Measurements from ENCODE around the gene EML4. TPM values are rescaled to one million over a fixed set of nuclear protein-coding genes. Genes with fewer than 3 reads are reported as not detected.

Gene EML4
- total RNA-seq, 1 donor from 2014 or later, result 32.9 TPM

DNA sequence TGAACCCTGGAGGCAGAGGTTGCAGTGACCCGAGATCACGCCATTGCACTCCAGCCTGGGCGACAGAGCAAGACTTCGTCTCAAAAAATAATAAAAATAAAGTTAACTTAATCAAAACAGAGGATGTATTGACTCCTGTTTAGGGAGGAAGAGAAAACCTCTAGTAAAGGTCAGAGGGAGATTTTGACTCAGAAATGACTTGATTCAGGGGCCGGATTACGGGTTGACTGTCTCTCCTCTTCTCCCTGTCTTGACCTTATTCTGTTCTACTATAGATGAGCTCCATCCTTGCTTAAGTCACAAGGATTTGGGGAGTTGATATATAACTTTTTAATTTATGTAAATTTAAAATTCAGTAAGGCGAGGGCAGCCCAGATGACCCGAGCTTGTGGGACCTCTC is 120.9 kb downstream of the EML4 start:
- no peak overlapping the region for H3K4me3 ChIP-seq (ENCODE audit: low read length in 3 of 3)
- H3K27ac ChIP-seq (ENCODE audit: low read depth, low read length), result no peak overlapping the region
- no peaks in the 10 kb centered on the region for H3K27me3 ChIP-seq (ENCODE audit: control insufficient read depth in 3 of 3, insufficient read depth in 3 of 3, low read length in 3 of 3)
- no peaks in the 10 kb centered on the region for H3K4me1 ChIP-seq (ENCODE audit: control insufficient read depth in 3 of 3, insufficient read depth in 3 of 3, low read length in 3 of 3)
- peaks cover 0 to 8% (median 2%) of the 10 kb centered on the region in 3 donors for H3K36me3 ChIP-seq (ENCODE audit: control insufficient read depth in 3 of 3, insufficient read depth in 3 of 3, low read length in 3 of 3)
- no peak overlapping the region for H3K9ac ChIP-seq (ENCODE audit: low read depth in 1 of 3, low read length in 3 of 3)
- no peaks in the 10 kb centered on the region for H3K9me3 ChIP-seq (ENCODE audit: control insufficient read depth in 3 of 3, low read length in 3 of 3)

DNA sequence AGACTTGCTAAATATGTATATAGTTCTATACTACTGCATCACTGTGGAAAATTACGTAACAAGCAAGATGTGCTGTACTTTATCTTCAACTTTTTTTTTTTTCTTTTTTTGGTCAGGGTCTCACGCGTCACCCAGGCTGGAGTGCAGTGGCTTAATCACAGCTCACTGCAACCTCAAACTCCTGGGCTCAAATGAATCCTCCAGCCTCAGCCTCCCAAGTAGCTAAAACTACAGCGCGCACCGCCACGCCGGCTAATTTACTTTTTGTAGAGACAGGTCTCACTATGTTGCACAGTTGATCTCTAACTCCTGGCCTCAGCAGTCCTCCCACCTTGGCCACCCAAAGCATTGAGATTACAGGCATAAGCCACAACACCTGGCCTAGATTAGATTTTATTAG is 123.9 kb downstream of the EML4 start:
- no peak overlapping the region for H3K4me3 ChIP-seq (ENCODE audit: low read length in 3 of 3)
- no peaks in the 10 kb centered on the region for H3K4me1 ChIP-seq (ENCODE audit: control insufficient read depth in 3 of 3, insufficient read depth in 3 of 3, low read length in 3 of 3)
- H3K27me3 ChIP-seq (ENCODE audit: control insufficient read depth in 3 of 3, insufficient read depth in 3 of 3, low read length in 3 of 3), result no peaks in the 10 kb centered on the region
- H3K27ac ChIP-seq (ENCODE audit: low read depth, low read length), result no peak overlapping the region
- H3K9me3 ChIP-seq (ENCODE audit: control insufficient read depth in 3 of 3, low read length in 3 of 3), result no peaks in the 10 kb centered on the region
- no peak overlapping the region for H3K9ac ChIP-seq (ENCODE audit: low read depth in 1 of 3, low read length in 3 of 3)
- peaks cover 0 to 8% (median 3%) of the 10 kb centered on the region in 3 donors for H3K36me3 ChIP-seq (ENCODE audit: control insufficient read depth in 3 of 3, insufficient read depth in 3 of 3, low read length in 3 of 3)

DNA sequence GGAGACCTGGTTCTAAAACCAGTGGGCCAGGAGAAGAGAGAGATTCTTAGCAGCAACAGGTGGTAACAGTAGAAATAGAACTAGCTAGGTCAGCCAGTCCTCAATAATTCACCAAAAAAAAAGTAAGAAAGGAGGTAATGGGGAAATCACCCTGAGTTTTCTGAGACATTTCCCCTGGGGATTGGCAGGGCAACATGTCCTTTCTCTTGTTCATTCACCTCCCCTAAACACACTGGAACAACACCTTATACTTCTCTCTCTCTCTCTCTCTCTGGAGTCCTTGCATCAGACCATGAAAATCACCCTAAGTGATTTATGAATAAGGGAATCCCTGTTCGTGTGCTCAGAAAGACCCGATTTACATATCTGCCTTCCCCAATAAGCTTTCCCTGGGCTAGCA is 127.1 kb downstream of the EML4 start:
- Histone ChIP-seq H3K4me3 (ENCODE audit: low read length in 3 of 3) (no peak overlapping the region), H3K9ac (ENCODE audit: low read depth in 1 of 3, low read length in 3 of 3) (no peak overlapping the region), H3K4me1 (ENCODE audit: control insufficient read depth in 3 of 3, insufficient read depth in 3 of 3, low read length in 3 of 3) (no peaks in the 10 kb centered on the region), H3K27ac (ENCODE audit: low read depth, low read length) (no peak overlapping the region), H3K27me3 (ENCODE audit: control insufficient read depth in 3 of 3, insufficient read depth in 3 of 3, low read length in 3 of 3) (no peaks in the 10 kb centered on the region), H3K9me3 (ENCODE audit: control insufficient read depth in 3 of 3, low read length in 3 of 3) (no peaks in the 10 kb centered on the region), H3K36me3 (ENCODE audit: control insufficient read depth in 3 of 3, insufficient read depth in 3 of 3, low read length in 3 of 3) (peaks cover 0 to 8% (median 3%) of the 10 kb centered on the region in 3 donors)

DNA sequence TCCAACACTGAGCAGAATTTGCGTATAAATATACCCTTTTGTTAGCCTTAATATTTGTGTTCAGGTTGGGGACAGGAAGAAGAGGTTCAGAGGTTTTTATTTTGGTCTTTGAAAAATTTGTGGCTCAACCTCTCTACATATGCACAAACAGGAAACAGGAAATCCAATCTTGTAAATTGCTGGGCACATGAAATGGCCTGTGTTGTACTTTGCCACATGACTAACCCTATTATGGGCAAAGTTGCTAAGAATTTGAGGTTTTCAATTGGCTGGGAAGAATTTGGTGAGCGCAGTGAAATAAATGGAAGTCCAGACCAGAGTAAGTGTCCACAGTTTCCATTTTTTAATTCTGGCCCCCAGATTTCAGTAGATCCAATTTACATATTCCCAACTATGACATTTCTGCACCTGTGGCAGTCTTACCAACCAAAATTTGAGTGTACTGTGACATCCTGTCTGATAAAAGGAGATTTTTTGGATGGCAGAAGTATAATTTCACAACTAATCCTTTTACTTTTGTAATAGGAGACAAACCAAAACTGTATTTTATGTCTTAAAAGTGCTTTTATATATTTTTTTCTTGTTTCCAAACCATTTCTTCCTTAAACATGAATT is 128.3 kb downstream of the EML4 start:
- H3K9me3 ChIP-seq (ENCODE audit: control insufficient read depth in 3 of 3, low read length in 3 of 3), result no peaks in the 10 kb centered on the region
- H3K27me3 ChIP-seq (ENCODE audit: control insufficient read depth in 3 of 3, insufficient read depth in 3 of 3, low read length in 3 of 3), result no peaks in the 10 kb centered on the region
- H3K4me1 ChIP-seq (ENCODE audit: control insufficient read depth in 3 of 3, insufficient read depth in 3 of 3, low read length in 3 of 3), result no peaks in the 10 kb centered on the region
- peaks cover 0 to 8% (median 3%) of the 10 kb centered on the region in 3 donors for H3K36me3 ChIP-seq (ENCODE audit: control insufficient read depth in 3 of 3, insufficient read depth in 3 of 3, low read length in 3 of 3)
- no peak overlapping the region for H3K4me3 ChIP-seq (ENCODE audit: low read length in 3 of 3)
- H3K9ac ChIP-seq (ENCODE audit: low read depth in 1 of 3, low read length in 3 of 3), result no peak overlapping the region
- H3K27ac ChIP-seq (ENCODE audit: low read depth, low read length), result no peak overlapping the region

DNA sequence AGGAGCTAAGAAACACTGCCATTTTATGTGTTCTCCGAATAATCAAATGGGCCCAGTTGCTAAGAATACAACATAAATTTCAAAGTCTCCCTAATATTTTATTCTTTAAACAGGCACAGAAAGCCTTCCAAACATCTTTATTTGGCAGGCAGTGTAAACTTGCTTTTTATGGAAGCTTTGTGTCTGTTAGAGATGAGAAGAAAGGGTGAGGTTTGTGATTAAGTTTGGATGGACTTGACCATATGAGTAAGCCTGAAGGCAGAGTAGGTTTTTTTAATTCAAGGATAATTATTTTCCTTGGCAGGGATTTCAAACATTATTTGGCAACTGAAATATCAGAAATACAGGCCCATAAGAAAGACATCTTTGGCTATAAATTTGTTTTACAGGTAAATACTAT is 129.0 kb downstream of the EML4 start:
- H3K36me3 ChIP-seq (ENCODE audit: control insufficient read depth in 3 of 3, insufficient read depth in 3 of 3, low read length in 3 of 3), result peaks cover 0 to 10% (median 6%) of the 10 kb centered on the region in 3 donors
- H3K27ac ChIP-seq (ENCODE audit: low read depth, low read length), result no peak overlapping the region
- no peaks in the 10 kb centered on the region for H3K4me1 ChIP-seq (ENCODE audit: control insufficient read depth in 3 of 3, insufficient read depth in 3 of 3, low read length in 3 of 3)
- H3K27me3 ChIP-seq (ENCODE audit: control insufficient read depth in 3 of 3, insufficient read depth in 3 of 3, low read length in 3 of 3), result no peaks in the 10 kb centered on the region
- no peak overlapping the region for H3K4me3 ChIP-seq (ENCODE audit: low read length in 3 of 3)
- H3K9ac ChIP-seq (ENCODE audit: low read depth in 1 of 3, low read length in 3 of 3), result no peak overlapping the region
- no peaks in the 10 kb centered on the region for H3K9me3 ChIP-seq (ENCODE audit: control insufficient read depth in 3 of 3, low read length in 3 of 3)

DNA sequence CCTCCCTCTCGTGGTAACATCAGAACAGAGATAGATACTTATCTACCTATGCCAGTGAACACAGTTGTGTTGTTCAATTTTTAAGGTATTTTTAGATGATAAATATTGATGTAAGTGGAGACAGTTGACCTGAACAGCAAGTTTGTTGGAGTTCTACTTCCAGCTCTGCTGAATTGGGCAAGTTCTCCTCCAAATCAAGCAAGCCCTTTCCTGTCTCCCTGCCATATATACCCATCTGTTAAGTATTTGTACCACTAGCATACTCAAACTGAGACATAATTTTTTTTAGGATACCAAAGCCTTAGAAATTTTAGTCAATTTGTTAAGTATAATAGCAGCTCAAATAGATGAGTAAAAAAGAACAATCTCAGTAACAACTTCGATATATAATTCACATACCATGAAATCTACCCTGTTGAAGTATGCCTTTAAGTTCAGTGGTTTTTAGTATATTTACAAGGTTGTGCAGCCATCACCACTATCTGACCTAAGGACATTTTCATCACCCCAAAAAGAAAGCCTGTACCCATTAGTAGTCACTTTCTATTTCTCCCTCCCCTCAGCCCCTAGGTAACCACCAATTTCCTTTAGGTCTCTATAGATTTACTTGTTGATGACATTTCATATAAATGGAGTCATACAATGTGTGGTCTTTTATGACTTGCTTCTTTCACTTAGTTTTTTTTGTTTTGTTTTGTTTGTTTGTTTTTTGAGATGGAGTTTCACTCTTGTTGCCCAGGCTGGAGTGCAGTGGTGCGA is 130.0 kb downstream of the EML4 start:
- Histone ChIP-seq H3K27me3 (ENCODE audit: control insufficient read depth in 3 of 3, insufficient read depth in 3 of 3, low read length in 3 of 3) (no peaks in the 10 kb centered on the region), H3K9me3 (ENCODE audit: control insufficient read depth in 3 of 3, low read length in 3 of 3) (no peaks in the 10 kb centered on the region), H3K27ac (ENCODE audit: low read depth, low read length) (no peak overlapping the region), H3K4me3 (ENCODE audit: low read length in 3 of 3) (no peak overlapping the region), H3K4me1 (ENCODE audit: control insufficient read depth in 3 of 3, insufficient read depth in 3 of 3, low read length in 3 of 3) (no peaks in the 10 kb centered on the region), H3K9ac (ENCODE audit: low read depth in 1 of 3, low read length in 3 of 3) (no peak overlapping the region), H3K36me3 (ENCODE audit: control insufficient read depth in 3 of 3, insufficient read depth in 3 of 3, low read length in 3 of 3) (peaks cover 0 to 18% (median 12%) of the 10 kb centered on the region in 3 donors)

DNA sequence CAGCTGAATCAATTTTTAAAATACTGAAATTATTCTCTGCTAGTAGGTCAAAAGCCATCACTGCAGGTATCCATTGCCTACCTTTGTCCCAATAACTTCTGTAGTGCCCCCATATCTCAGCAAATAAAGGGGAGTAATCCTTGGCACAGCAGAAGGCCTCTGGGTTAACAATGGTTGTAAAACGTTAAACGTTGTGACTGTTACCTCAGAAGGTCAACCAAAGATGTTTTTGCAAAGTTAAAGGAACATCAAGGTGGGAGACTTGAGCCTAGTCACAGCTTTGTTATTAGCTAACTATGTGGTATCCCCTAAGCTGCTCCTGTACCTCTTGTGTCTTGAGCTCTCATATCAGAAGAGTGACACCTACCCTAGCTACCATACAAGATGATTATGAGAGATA is 131.4 kb downstream of the EML4 start:
- Histone ChIP-seq H3K4me3 (ENCODE audit: low read length in 3 of 3) (no peak overlapping the region), H3K36me3 (ENCODE audit: control insufficient read depth in 3 of 3, insufficient read depth in 3 of 3, low read length in 3 of 3) (peaks cover 0 to 20% (median 16%) of the 10 kb centered on the region in 3 donors), H3K27me3 (ENCODE audit: control insufficient read depth in 3 of 3, insufficient read depth in 3 of 3, low read length in 3 of 3) (no peaks in the 10 kb centered on the region), H3K27ac (ENCODE audit: low read depth, low read length) (no peak overlapping the region), H3K9me3 (ENCODE audit: control insufficient read depth in 3 of 3, low read length in 3 of 3) (no peaks in the 10 kb centered on the region), H3K4me1 (ENCODE audit: control insufficient read depth in 3 of 3, insufficient read depth in 3 of 3, low read length in 3 of 3) (no peaks in the 10 kb centered on the region), H3K9ac (ENCODE audit: low read depth in 1 of 3, low read length in 3 of 3) (no peak overlapping the region)

DNA sequence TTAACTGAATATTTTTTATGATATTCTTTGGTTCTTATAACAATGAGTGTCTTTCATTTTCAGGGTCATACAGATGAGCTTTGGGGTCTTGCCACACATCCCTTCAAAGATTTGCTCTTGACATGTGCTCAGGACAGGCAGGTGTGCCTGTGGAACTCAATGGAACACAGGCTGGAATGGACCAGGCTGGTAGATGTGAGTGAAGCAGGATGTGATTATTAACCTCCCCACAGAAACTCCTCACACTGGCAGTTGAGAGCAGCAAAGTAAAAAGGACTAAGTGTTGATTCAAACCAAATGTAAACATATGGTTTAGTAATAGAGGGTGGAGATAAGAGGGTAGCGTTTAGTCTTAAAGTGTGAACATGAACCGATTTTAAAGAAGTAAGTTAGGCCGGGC is 134.1 kb downstream of the EML4 start:
- H3K4me1 ChIP-seq (ENCODE audit: control insufficient read depth in 3 of 3, insufficient read depth in 3 of 3, low read length in 3 of 3), result no peaks in the 10 kb centered on the region
- no peak overlapping the region for H3K4me3 ChIP-seq (ENCODE audit: low read length in 3 of 3)
- H3K9me3 ChIP-seq (ENCODE audit: control insufficient read depth in 3 of 3, low read length in 3 of 3), result no peaks in the 10 kb centered on the region
- peaks cover 2 to 17% (median 12%) of the 10 kb centered on the region in 3 donors for H3K36me3 ChIP-seq (ENCODE audit: control insufficient read depth in 3 of 3, insufficient read depth in 3 of 3, low read length in 3 of 3)
- no peaks in the 10 kb centered on the region for H3K27me3 ChIP-seq (ENCODE audit: control insufficient read depth in 3 of 3, insufficient read depth in 3 of 3, low read length in 3 of 3)
- no peak overlapping the region for H3K9ac ChIP-seq (ENCODE audit: low read depth in 1 of 3, low read length in 3 of 3)
- no peak overlapping the region for H3K27ac ChIP-seq (ENCODE audit: low read depth, low read length)

DNA sequence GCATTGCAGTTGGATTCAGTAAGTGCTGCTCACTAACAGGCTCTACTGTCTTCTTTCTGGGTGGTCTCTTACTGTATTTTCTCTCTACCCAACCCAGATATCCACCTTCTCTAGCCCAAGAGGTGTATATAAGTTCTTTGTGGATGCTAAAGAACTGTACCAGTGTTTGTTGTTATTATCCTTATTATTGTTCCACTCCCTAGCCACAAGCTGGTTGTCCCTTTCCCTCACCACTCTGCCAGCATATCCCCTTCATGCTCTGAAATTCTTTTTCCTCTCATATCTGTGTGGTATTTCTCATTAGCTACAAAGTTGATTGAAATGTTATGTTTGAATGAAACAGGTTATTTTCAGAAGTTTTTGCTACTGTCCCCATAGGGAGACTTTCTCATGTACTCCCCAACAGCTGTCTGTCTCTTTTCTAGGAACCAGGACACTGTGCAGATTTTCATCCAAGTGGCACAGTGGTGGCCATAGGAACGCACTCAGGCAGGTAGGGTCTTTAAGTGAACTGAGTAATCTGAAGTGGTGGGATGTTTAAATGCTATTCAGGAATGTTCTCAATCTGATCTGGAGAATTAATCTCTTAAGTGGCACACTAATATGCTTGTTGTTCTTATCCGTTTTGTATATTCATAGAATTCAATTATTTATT is 135.0 kb downstream of the EML4 start:
- H3K9me3 ChIP-seq (ENCODE audit: control insufficient read depth in 3 of 3, low read length in 3 of 3), result no peaks in the 10 kb centered on the region
- no peak overlapping the region for H3K27ac ChIP-seq (ENCODE audit: low read depth, low read length)
- H3K36me3 ChIP-seq (ENCODE audit: control insufficient read depth in 3 of 3, insufficient read depth in 3 of 3, low read length in 3 of 3), result peaks cover 2 to 17% (median 12%) of the 10 kb centered on the region in 3 donors
- H3K9ac ChIP-seq (ENCODE audit: low read depth in 1 of 3, low read length in 3 of 3), result no peak overlapping the region
- H3K4me3 ChIP-seq (ENCODE audit: low read length in 3 of 3), result no peak overlapping the region
- no peaks in the 10 kb centered on the region for H3K27me3 ChIP-seq (ENCODE audit: control insufficient read depth in 3 of 3, insufficient read depth in 3 of 3, low read length in 3 of 3)
- no peaks in the 10 kb centered on the region for H3K4me1 ChIP-seq (ENCODE audit: control insufficient read depth in 3 of 3, insufficient read depth in 3 of 3, low read length in 3 of 3)

DNA sequence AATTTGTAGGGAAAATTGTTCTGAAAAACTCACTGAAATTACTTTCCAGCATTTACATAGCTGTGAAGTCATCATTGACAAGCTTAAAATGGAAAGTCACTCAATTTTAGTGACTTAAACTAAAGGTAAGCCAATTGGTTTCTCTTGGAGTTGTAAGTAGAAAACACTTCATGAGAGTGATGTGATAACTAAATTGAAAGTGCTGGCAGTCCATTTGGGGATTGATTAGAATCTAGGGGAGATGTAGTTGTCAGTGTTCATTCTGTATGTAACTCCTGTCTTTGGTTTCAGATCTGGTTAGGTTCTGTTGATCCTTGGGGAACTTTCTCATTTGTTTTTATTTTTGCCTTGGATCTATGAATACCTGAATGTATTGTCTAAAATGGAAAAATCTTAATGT is 138.0 kb downstream of the EML4 start:
- H3K9me3 ChIP-seq (ENCODE audit: control insufficient read depth in 3 of 3, low read length in 3 of 3), result no peaks in the 10 kb centered on the region
- H3K27ac ChIP-seq (ENCODE audit: low read depth, low read length), result no peak overlapping the region
- no peaks in the 10 kb centered on the region for H3K4me1 ChIP-seq (ENCODE audit: control insufficient read depth in 3 of 3, insufficient read depth in 3 of 3, low read length in 3 of 3)
- peaks cover 2 to 12% (median 12%) of the 10 kb centered on the region in 3 donors for H3K36me3 ChIP-seq (ENCODE audit: control insufficient read depth in 3 of 3, insufficient read depth in 3 of 3, low read length in 3 of 3)
- no peaks in the 10 kb centered on the region for H3K27me3 ChIP-seq (ENCODE audit: control insufficient read depth in 3 of 3, insufficient read depth in 3 of 3, low read length in 3 of 3)
- H3K9ac ChIP-seq (ENCODE audit: low read depth in 1 of 3, low read length in 3 of 3), result no peak overlapping the region
- H3K4me3 ChIP-seq (ENCODE audit: low read length in 3 of 3), result no peak overlapping the region
